Right atrium auricular region (tissue), 2 donors: ENCODE measurements around the gene ALS2CL. TPM values are rescaled to one million over a fixed set of nuclear protein-coding genes. Genes with fewer than 3 reads are reported as not detected.
A peak's percentile ranks its signal among the peaks of the same experiment; 100 is the strongest.

Experiments
- DNase-seq: peaks from one replicate; pipeline ENCODE4 v3.0.0-alpha.2; 2019; ENCODE audit warnings: low spot score
- H3K27ac ChIP-seq, 2 donors: fragments of 200-600 bp; sonication (generic); 1 replicate in 1 of 2; 2 replicates in 1 of 2; pipeline ENCODE4 v1.5.1; 2016 to 2019
- H3K27me3 ChIP-seq, 2 donors: fragments of 200-600 bp; sonication (generic); one replicate each; pipeline versions ENCODE4 v1.5.1 to v1.6.0; 2017 to 2019
- H3K36me3 ChIP-seq: fragments of 200-600 bp; sonication (generic); one replicate; pipeline ENCODE4 v1.5.1; 2016
- H3K4me1 ChIP-seq, 2 donors: fragments of 200-600 bp; sonication (generic); one replicate each; pipeline versions ENCODE4 v1.5.1 to v1.6.0; 2017 to 2019
- H3K4me3 ChIP-seq, 2 donors: fragments of 200-600 bp; sonication (generic); 1 replicate in 1 of 2; 2 replicates in 1 of 2; pipeline ENCODE4 v1.5.1; 2017 to 2019; ENCODE audit warnings: mild to moderate bottlenecking in 1 of 2, moderate library complexity in 1 of 2
- H3K9me3 ChIP-seq, 2 donors: fragments of 200-600 bp; sonication (generic); one replicate each; pipeline ENCODE4 v1.5.1; 2019
- total RNA-seq, 2 donors: library from RNA; depleted of rRNA; stranded (reverse); fragments of >200 nt; gene quantifications; one replicate each; pipeline ENCODE4 v1.1.0, GENCODE V29; 2016
- TF ChIP-seq, protein P1 (sequence below), 2 donors: fragments of 200-600 bp; sonication (generic); IDR thresholded peaks; one replicate each; pipeline ENCODE4 v1.5.1; 2019; ENCODE audit warnings: antibody characterized with exemption in 2 of 2

The ALS2CL gene
- total RNA-seq, 2 donors from 2014 or later: 8.3 to 12.5 TPM

DNA sequence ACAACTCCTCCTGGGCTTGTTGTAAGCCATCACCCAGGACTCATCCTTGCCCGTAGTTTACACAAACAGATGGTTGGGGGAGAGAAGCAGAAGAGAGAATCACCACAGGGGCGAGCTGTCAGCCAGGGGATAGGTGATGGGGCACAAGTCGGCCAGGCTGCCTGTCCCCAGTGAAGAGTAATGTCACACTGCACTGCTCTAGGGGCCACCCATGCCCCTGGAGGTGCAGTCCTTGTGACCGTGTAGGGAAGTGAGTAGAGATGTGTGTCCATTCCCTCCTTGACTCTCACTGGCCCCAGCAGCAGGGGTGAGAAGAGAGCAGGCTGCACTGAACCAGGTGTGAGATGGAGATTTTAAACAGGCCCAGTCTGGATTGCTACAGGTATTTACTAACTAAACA is 41.3 kb upstream of the ALS2CL start:
- Histone ChIP-seq H3K9me3 (no peaks in the 10 kb centered on the region), H3K4me1 (no peaks in the 10 kb centered on the region), H3K4me3 (no peak overlapping the region), H3K27ac (no peak overlapping the region), H3K27me3 (no peaks in the 10 kb centered on the region), H3K36me3 (no peaks in the 10 kb centered on the region)
- TF ChIP-seq, protein P1, sequence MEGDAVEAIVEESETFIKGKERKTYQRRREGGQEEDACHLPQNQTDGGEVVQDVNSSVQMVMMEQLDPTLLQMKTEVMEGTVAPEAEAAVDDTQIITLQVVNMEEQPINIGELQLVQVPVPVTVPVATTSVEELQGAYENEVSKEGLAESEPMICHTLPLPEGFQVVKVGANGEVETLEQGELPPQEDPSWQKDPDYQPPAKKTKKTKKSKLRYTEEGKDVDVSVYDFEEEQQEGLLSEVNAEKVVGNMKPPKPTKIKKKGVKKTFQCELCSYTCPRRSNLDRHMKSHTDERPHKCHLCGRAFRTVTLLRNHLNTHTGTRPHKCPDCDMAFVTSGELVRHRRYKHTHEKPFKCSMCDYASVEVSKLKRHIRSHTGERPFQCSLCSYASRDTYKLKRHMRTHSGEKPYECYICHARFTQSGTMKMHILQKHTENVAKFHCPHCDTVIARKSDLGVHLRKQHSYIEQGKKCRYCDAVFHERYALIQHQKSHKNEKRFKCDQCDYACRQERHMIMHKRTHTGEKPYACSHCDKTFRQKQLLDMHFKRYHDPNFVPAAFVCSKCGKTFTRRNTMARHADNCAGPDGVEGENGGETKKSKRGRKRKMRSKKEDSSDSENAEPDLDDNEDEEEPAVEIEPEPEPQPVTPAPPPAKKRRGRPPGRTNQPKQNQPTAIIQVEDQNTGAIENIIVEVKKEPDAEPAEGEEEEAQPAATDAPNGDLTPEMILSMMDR (IDR thresholded peaks at IDR 0.05): no peak
- peak; percentile 28 for DNase-seq

DNA sequence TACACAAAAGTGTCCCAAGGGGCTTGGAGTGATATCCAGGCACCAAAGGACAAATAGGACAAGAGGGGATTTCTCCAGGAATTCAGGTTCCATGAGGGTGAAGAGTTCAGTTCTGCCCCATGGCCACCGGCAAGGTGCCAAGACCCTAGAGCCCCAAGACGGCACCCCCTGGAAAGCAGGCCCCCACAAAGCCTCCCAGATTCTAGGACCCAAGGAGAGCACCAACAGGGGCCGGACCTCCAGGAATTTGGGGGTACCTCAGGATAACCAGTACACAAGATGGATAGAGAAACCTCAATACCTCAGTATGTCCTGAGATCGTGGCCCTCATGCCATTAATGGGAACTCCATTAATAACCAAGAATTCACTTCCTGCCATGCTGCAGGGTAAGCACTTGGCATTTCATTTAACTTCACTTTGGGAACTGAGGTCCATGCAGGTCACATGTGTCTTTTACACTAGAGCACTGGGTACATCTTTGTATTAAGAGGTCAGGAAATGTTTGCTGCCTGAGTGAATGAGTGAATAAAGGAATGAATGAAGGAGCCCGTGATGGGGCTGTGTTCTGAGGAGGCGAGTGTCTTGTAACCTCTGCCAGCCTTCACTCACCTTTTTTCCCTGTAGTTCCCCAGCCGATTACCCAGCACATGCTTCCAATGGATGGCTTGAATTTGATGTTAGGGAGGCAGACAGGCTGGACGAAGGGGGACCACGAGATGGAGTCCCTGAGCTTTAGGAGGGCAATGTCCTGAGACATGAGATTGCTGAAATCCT is 39.7 kb upstream of the ALS2CL start:
- TF ChIP-seq, protein P1 (IDR thresholded peaks at IDR 0.05): no peak
- H3K4me1 ChIP-seq: no peaks in the 10 kb centered on the region
- no peaks in the 10 kb centered on the region for H3K36me3 ChIP-seq
- H3K27ac ChIP-seq: no peak overlapping the region
- no peaks in the 10 kb centered on the region for H3K27me3 ChIP-seq
- H3K9me3 ChIP-seq: no peaks in the 10 kb centered on the region
- H3K4me3 ChIP-seq: no peak overlapping the region
- DNase-seq: peak; percentile 18

DNA sequence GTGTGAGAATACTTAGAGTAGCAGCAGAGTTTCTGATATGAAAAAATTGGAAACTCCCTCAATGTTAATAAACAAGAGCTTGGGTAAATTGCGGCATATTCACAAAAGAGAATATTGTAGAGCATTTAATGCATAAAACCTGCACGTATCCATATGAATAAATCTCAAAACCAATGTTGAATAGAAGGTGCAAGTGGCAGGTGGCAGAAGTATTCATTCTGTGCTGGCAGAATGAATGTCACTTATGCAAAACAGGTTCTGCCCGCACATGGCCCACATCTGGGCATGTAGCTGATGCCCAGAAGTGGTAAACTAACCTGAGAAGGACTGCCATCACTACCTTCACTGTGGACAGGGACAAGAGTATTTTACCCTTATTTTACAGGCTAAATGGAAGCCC is 38.3 kb upstream of the ALS2CL start:
- no peaks in the 10 kb centered on the region for H3K27me3 ChIP-seq
- no peak for DNase-seq
- H3K4me3 ChIP-seq: no peak overlapping the region
- H3K9me3 ChIP-seq: no peaks in the 10 kb centered on the region
- H3K36me3 ChIP-seq: no peaks in the 10 kb centered on the region
- TF ChIP-seq, protein P1 (IDR thresholded peaks at IDR 0.05): no peak
- no peak overlapping the region for H3K27ac ChIP-seq
- no peaks in the 10 kb centered on the region for H3K4me1 ChIP-seq

DNA sequence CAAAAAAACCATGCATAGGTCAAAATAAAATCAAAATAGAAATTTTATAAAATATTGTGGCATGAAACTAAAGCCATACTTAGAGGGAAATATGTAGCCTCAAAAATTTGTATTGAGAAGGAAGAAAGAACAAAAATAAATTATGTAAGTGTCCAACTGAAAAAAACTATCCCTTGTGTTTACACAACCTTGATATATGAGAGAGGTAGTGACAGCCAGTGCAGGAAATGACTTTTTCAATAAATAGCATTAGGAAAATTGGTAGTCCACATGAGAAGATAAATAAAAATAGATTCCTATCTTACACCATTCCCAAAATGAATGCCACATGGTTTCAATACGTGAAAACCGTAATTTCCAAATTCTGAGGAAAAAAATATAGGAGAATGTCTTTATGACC is 37.3 kb upstream of the ALS2CL start:
- H3K27ac ChIP-seq: no peak overlapping the region
- no peak for DNase-seq

DNA sequence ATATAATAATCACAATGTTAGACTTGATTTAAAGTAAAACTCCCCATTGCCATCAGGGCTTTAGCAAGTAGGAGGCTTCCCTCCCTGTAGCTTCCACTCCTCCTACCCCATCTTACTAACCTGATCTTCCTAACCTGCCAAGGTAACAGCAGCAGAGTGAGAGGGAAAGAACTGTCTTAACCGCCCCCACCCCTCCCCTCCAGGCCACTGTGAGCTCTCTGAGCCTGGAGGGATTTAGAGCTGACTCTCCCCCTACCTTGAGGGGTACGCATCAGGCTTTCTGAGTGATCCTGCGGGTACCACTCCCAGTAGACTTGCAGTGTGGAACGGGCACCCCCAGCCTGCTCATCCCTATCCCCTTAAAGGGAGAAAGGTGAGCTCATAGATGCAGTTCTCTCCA is 35.6 kb upstream of the ALS2CL start:
- no peak overlapping the region for H3K27ac ChIP-seq
- no peaks in the 10 kb centered on the region for H3K36me3 ChIP-seq
- no peak overlapping the region for H3K4me3 ChIP-seq
- TF ChIP-seq, protein P1 (IDR thresholded peaks at IDR 0.05): no peak
- H3K9me3 ChIP-seq: no peaks in the 10 kb centered on the region
- no peak for DNase-seq
- no peaks in the 10 kb centered on the region for H3K4me1 ChIP-seq
- H3K27me3 ChIP-seq: no peaks in the 10 kb centered on the region

More for the DNA sequence above, 37.3 kb upstream of the ALS2CL start:
- no peaks in the 10 kb centered on the region for H3K27me3 ChIP-seq
- no peak overlapping the region for H3K4me3 ChIP-seq
- no peaks in the 10 kb centered on the region for H3K9me3 ChIP-seq
- TF ChIP-seq, protein P1 (IDR thresholded peaks at IDR 0.05): no peak
- H3K4me1 ChIP-seq: no peaks in the 10 kb centered on the region
- no peaks in the 10 kb centered on the region for H3K36me3 ChIP-seq
